HG02588 (cell line): ENCODE data around the gene USP47.

Experiments
- ATAC-seq: cut with Tn5 transposase; IDR thresholded peaks from one replicate; pipeline ENCODE4 v1.9.1; 2021; ENCODE audit warnings: mild to moderate bottlenecking, moderate library complexity; ENCODE audit not compliant: unreplicated experiment

Gene USP47, protein sequence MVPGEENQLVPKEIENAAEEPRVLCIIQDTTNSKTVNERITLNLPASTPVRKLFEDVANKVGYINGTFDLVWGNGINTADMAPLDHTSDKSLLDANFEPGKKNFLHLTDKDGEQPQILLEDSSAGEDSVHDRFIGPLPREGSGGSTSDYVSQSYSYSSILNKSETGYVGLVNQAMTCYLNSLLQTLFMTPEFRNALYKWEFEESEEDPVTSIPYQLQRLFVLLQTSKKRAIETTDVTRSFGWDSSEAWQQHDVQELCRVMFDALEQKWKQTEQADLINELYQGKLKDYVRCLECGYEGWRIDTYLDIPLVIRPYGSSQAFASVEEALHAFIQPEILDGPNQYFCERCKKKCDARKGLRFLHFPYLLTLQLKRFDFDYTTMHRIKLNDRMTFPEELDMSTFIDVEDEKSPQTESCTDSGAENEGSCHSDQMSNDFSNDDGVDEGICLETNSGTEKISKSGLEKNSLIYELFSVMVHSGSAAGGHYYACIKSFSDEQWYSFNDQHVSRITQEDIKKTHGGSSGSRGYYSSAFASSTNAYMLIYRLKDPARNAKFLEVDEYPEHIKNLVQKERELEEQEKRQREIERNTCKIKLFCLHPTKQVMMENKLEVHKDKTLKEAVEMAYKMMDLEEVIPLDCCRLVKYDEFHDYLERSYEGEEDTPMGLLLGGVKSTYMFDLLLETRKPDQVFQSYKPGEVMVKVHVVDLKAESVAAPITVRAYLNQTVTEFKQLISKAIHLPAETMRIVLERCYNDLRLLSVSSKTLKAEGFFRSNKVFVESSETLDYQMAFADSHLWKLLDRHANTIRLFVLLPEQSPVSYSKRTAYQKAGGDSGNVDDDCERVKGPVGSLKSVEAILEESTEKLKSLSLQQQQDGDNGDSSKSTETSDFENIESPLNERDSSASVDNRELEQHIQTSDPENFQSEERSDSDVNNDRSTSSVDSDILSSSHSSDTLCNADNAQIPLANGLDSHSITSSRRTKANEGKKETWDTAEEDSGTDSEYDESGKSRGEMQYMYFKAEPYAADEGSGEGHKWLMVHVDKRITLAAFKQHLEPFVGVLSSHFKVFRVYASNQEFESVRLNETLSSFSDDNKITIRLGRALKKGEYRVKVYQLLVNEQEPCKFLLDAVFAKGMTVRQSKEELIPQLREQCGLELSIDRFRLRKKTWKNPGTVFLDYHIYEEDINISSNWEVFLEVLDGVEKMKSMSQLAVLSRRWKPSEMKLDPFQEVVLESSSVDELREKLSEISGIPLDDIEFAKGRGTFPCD (N-terminal part only)

DNA sequence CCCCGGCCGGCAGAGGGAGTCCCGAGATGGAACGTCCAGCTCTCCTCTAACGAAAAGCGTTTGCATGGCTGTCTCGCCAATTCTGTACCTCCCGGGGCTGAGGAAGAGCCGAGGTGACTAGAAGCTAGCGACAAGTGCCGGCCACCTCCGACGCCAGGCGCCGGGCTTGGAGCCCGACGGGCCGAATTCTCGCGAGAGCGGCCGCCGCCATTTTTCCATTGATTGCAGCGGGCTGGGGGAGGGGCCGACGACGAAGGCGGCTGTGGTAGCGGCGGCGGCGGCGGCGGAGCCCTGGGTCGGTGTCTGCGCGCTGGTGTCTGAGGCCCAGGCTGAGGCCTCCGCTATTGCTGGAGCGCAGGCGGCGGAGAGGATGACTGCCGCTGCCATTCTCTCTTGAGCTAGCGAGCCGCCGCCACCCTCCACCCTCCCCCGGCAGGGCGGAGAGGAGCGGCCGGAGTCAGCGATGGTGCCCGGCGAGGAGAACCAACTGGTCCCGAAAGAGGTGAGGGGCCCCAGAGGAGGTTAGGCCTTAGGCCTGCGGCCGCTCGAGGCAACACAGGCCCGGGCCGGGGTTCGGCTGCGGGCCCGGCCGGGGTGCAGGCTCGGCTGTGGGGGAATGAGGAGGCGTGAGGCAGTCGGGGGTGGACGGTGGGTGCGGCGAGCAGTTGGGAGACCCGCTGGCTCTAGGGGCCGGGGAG is at the start of gene USP47:
Gene USP47 (plus strand): TSS at position 250 of the 698 bp plus-strand sequence. CDS start 214 bp downstream, at position 464.
- peak; percentile 70 for ATAC-seq

DNA sequence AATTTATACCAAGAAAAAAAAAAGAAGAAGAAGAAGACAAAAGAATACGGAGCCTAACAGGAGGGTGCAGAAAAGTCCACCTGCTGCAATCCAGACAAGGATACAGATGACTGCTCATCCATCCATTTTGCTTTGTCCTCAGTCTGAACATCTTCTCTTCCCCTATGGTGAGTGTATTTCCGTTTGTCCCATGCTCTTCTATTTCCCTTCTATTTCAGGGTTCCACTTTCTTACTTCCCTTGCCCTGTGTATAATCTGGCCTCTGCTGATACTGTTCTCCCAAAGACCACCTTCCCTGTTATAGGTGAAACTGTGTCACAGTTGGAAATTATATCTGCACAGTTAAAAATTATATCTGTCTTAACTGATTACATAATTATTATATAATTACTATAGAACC is 48.7 kb upstream of the USP47 start:
- no peak for ATAC-seq

DNA sequence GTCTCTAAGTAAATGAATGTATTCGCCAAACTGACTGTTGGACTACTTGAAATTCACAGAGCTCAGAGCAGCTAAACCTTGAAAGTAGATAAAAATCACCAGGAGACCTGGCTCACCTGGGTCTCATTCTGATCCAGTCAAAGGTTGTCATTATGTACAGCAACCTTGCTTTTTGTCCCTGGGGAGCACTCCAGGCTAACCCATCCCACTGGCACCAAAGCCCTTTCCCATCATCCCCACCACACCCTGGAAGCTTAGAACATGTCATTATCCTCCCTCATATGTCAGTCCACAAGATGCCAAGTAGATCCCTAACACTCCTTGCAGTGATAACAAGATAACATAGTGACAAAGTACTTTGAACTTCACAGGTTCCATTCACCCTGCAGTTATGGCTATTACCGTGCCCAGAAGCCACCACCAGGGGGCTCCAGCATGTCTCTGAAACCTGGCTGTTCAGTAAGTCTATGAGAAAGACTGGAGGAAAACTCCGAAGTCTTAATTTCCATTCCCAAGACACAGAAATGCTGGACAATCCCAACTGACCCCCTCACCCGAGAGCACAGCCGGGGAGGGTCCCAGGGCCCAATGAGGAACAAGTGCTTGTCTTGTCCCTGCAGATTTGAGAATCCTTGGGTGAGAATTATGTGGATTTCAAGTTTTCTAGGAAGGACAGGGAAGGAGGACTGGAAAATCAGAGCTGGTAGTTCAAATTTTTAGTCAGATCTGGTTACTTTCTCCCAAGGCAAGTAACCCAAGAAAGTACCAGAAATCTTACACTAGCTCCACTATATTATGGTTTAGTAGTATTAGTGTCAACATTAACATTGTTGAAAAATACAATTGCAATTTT is 43.0 kb upstream of the USP47 start:
- peak; percentile 68 for ATAC-seq

DNA sequence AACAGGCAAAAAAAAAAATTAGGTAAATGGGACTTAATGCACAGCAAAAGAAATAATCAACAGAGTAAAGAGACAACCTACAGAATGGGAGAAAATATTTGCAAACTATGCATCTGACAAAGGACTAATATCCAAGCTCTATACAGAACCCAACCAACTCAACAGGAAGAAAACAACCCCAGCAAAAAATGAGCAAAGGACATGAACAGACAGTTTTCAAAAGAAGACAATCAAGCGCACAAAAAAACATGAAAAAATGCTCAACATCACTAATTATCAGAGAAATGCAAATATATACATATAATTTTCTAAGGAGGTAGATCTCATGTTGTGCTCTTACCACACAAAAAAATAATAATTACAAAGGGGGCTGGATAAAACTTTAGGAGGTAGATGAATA is 36.5 kb upstream of the USP47 start:
- ATAC-seq = no peak

DNA sequence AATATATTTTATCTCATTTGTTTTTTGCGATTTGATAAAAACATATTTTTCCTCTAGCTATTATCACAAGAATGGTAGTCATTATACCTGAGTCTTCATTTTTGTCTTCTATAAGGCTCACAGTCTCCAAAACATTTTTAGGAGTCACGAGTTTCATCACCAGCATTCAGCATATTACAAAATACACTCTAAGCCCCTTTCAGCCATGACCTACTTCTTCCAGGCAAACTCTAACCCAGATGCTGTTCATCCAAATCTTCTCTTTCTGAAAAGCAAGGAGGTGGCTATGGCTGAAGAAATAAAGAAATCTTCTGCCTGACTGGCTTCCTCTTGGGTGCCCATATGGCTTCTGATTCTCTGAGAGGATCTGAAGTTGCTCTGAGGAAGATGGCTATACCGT is 35.7 kb upstream of the USP47 start:
- no peak for ATAC-seq

DNA sequence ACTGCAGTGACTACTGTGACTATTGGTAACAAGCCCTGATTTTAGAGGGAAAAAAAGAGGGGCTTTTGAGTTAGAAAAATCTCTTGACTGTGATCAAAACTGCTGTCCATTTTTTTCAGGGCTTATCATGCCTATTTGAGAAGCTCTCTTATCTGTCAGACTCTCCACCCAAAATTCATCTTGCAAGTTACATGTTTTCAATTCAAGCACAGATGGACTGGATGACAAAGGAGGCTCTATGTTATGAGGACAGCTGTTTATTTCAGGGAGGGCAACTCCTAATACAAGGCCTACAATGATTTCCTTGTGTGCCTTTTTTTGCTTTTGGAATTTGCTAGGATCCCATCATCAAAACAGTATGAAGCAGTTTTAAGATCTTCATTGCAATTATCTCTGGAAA is 35.2 kb upstream of the USP47 start:
- ATAC-seq = no peak

DNA sequence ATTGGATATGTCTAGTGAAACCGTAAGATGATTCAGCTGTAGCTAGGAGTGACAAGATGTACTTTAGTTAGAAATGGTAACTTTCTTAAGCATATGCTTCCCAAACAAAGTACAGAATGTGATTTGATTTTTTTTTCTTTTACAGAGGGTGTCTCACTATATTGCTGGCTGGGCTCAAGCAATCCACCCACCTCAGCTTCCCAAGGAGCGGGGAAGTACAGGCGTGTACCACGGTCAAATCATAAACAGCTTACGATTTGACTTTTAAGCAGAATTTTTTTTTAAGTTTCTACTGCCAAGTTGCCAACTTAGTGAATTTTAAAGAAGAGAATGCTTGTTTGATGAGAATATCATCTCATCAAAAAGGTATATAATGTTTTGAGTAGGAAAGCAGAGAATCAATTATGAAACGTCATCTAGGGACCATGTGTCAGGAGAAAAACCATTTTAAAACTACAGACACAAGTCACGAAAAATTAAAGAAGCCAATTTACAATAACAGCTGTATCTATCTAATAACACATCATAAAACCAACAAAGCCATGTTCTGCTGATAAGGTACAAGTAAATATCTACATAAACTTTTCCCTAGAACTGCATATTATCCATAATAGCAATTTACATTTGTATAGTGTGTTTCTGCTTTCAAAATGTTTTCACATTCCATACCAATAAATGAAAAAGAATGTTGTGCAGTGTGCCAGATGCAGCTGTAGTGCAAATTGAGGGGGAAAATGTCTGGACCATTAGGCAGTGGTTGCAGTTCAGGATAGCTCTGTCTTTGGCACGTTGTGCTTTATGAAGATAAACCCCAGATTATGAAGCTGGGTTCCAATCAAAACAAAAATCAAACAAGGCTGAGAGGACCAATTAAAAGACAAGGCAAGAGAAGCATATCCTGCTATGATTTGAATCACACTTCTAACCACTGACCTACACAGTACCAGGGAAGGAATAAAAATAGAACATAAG is 33.7 kb upstream of the USP47 start:
- no peak for ATAC-seq

DNA sequence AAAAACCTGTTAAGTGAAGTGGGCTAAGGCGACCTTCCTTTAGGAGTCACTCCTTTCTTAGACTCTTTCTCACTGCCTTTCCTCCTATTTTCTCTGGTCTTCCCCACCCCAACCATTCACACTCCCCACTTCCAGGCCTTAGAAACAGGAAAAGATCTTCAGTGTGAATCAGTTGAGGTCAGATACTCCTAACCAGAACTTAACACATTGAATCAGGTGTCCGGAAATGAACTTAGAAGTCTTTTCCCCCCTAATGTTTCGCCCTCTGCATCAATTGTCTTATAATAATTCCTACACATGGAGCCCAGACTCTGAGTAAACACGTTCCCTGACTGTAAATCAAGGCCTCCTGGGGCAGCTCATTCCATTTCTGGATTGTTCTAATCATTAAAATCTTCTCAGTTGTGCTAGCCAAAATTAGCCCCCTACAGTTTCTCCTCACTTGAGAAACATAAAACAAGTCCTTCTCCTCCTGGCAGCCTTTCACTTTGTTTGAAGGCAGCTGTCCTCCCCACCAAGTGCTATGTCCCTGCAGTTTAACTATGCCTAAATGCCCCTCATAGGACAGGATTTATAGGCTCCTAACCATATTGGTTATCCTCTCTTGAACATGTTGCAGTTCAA is 32.7 kb upstream of the USP47 start:
- no peak for ATAC-seq

DNA sequence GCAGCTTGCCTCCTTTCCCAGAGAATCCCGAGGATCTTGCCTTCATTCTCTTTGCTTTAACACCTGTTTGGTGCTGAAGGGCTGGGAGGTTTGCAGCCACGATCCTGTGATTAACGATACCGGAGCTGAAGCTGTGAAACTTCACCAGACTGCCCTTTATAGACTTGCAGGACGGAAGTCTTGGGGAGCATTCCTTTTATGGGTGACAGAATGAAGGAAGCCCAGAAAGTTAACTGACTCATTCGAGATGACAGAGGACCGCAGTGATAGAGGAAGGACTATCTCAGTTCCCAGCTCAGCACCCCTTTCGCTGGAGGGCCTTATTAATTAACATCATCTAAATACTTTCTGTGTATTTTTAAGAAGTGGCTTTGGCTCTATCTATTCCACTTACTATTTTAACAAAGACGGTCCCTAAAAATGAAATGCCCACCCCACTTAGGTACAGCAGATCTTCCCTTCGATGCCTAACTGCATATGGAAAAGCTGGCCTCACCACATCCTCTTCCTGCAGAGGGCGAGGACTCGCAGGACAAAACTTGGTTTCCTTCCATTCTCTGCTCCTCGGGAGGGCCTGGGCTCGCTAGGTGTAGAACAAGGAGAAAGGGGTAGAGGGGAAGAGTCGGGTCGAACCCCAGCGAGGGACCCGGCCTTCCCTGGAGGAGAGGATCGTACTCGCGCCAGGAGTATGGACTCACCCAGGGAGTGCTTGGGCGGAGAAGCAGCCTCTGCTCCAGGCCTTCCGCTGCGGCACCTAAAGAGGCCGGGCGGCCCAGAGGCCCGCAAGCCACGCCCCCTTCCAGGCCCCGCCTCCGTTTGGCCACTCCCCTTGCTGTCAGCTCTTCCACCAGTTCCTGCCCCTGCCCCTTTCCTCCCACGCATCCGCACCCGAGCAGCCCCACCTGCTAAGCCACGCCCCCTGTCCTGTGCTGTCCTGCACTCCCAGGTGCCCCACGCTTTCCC is 30.7 kb upstream of the USP47 start:
- no peak for ATAC-seq

DNA sequence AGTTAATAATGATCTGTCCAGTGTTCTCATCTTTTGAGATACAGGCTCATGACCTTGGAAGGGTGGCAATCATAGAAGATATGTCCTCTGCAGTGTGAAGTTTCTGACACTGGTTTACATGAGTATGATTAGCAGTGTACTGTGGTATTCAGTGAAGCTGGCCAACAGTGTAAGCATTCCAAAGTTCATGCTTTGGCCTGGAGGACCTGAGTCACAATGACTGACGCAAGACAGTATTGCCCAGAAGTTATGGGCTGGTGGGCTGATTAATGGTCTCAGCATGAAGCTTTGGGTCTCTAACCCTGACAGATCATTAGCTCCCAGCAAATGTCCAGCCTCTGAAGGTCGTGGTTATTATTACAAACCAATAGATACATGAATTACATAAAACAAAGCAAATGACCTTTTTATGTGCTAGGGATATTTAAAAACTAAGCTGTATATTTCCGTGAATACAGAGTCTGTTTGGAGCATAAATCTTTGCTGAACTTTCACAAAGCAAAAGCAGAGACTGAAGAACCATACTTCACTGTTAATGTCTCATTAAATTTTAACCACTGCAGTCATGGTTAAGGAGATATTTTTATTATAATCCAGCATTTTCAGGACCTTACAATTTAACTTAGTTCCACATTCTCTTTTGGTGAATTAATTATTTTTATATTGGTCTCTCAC is 28.3 kb upstream of the USP47 start:
- no peak for ATAC-seq

DNA sequence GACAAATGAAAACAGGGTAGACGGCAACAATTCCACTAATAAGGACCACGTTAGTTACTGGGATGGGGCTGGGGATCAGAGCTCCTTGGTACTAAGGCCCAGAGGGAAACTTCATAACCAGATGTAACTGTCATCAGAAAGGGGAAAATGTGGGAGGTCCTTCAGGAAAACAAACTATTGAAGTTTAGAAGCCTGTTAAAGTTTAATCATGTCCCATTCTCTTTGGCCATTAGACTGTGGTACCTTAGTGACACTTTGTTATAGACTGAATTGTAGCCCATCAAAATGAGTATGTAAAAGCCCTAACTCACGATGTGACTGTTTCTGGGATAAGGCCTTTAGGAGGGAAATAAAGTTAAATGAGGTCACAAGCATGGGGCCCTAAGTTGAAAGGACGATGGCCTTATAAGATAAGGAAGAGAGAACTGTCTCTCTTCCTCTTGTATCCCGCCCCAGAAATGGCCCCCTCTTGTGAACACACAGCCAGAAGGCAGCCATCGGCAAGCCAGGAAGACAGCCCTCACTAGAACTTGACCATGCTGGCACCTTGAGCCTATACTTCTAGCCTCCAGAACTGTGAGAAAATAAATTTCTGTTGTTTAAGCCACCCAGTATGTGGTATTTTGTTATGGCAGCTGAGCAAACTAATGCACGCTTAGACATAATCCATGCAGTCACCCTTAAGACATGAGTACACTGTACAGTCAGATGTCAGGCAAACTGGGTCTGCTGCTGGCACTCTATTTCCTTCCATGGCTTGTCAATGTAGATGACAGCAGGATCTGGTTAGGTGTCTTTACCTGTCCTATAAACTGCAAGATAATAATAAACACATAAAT is 26.9 kb upstream of the USP47 start:
- ATAC-seq = no peak

DNA sequence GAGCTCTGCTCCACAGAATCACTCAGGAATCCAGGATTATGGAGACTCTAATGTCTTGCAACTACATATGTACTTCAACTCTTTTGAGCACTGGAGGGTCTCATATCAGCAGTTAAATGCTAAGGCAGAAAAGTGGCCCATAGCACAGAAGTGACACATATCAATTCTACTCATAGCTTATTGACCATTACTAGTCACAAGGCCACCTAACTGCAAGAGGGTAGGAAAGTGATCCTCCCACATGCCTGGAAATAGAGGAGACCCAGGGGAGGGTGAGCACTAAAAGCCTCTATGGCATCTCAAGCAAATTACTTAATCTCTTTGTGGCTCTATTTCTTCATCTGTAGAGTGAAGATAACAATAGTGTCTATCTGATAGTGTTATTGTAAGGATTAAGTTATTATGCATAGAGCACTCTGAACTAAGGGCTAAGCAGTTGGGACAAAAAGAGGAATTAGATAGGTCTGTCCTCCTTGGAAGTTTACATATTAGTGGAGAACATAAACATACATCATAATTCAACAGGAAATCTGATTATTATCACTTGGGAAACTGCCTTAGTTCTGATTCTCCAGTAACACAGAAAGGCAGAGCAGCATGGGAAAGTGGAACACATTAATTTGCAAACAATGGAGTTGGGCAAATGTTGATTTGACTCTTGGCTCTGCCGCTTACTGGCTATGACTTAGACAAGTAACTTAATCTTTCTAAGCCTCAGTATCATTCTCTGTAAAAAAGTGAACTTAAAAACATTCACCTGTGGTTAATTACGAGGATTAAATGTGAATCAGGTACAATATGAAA is 25.1 kb upstream of the USP47 start:
- ATAC-seq = no peak

DNA sequence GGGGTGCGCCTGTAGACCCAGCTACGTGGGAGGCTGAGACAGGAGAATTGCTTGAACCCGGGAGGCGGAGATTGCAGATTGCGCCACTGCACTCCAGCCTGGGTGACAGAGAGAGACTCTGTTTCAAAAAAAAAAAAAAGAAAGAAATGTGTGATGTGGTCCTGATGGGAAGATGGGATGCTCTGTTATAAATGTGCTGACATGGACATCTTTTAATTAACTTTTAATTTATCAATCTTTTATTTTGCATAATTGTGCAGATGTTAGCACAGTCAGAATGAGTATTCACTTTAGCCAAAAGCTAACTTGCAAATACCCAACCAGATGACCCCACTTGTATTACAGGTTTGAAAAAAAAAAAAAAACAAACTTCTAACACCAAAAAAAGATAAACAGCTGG is 23.8 kb upstream of the USP47 start:
- no peak for ATAC-seq

DNA sequence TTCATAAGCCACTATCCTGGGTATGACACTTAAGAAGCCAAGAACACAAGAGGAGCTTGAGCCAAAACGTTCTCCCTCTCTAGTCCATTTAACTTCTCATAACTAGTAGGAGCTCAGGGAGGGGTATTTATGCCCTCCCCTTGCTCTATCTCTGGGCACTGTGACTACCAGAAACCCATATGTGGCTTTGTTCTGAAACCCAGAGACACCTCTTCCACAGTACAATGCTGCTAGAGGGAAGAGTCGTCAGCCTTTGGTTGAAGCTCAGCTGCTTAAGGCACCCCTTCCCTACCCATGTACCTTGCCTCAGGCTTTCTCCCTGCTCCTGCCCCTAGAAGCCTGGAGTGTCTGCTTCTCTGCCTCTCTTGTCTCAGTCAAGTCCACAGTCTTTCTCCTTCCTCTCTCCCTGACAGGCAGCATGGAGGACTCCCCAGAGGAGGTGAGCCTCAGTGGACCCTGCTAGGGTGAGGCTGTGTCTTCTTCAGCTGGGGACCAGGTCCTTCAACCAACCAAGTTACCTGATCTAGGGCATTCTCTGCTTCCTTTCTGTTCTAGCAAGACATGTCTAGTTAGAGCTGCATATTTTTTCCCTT is 23.1 kb upstream of the USP47 start:
- no peak for ATAC-seq
